NCI-H146 treated with DMSO at 0.1 percent for 48 hours (cell line): Measurements from ENCODE around the gene GAREM1.
"Not testable (repeated sequence)": the region's sequence is repeated elsewhere in the genome, so short reads cannot be mapped to it uniquely, and the experiment has no call there.

Experiments
- DNase-seq: peaks from one replicate; lab custom pipeline; 2025; ENCODE audit not compliant: unreplicated experiment; lab: John Stamatoyannopoulos, UW

The GAREM1 gene

GRCh38 chr18:32267463-32267862 is 203.2 kb downstream of the GAREM1 start:
- DNase-seq: no peak

GRCh38 chr18:32264401-32264800 is 206.3 kb downstream of the GAREM1 start:
- DNase-seq: no peak

- DNase-seq: no peak
Observed at GRCh38 chr18:32262092-32262491, 208.6 kb downstream of the GAREM1 start.

- no peak for DNase-seq
Observed at GRCh38 chr18:32261003-32261402, 209.7 kb downstream of the GAREM1 start.

GRCh38 chr18:32259553-32259952 is 211.1 kb downstream of the GAREM1 start:
- no peak for DNase-seq

- DNase-seq: no peak
Observed at GRCh38 chr18:32258558-32259204, 212.0 kb downstream of the GAREM1 start.

GRCh38 chr18:32258148-32258547 is 212.5 kb downstream of the GAREM1 start:
- no peak for DNase-seq

- DNase-seq: no peak
Observed at GRCh38 chr18:32257084-32257785, 213.4 kb downstream of the GAREM1 start.

- no peak for DNase-seq
Observed at GRCh38 chr18:32255570-32255969, 215.1 kb downstream of the GAREM1 start.

GRCh38 chr18:32252141-32252860 is 218.4 kb downstream of the GAREM1 start:
- DNase-seq: no peak

- DNase-seq: no peak
Observed at GRCh38 chr18:32251466-32251865, 219.2 kb downstream of the GAREM1 start.

GRCh38 chr18:32249147-32249929 is 221.3 kb downstream of the GAREM1 start:
- no peak for DNase-seq

- DNase-seq: no peak
Observed at GRCh38 chr18:32244881-32245280, 225.8 kb downstream of the GAREM1 start.

- DNase-seq: no peak
Observed at GRCh38 chr18:32243358-32243757, 227.3 kb downstream of the GAREM1 start.

GRCh38 chr18:32242395-32242794 is 228.3 kb downstream of the GAREM1 start:
- DNase-seq: no peak

- DNase-seq: no peak
Observed at GRCh38 chr18:32238635-32239268, 231.9 kb downstream of the GAREM1 start.

GRCh38 chr18:32237049-32237448 is 233.6 kb downstream of the GAREM1 start:
- no peak for DNase-seq

GRCh38 chr18:32233348-32233747 is 237.3 kb downstream of the GAREM1 start:
- not testable (repeated sequence) for DNase-seq

- no peak for DNase-seq
Observed at GRCh38 chr18:32219431-32220018, 251.2 kb downstream of the GAREM1 start.

GRCh38 chr18:32216390-32216789 is 254.3 kb downstream of the GAREM1 start:
- no peak for DNase-seq
